ENCODE data around the gene ARRDC1. TPM values are rescaled to one million over a fixed set of nuclear protein-coding genes. Genes with fewer than 3 reads are reported as not detected.

Gene ARRDC1
- total RNA-seq, 2 experiments from 2014 or later, result 29.0 TPM

- ATAC-seq (no peak), DNase-seq (no peak)
- intact Hi-C loops (cut with micrococcal nuclease), result no loop called here
- TF ChIP-seq CTCF (IDR thresholded peaks at IDR 0.05), result no peak
- H3K27ac Mint-ChIP-seq, result peak overlapping the region; percentile 13
- no peaks in the 10 kb centered on the region for H3K9me3 Mint-ChIP-seq
- no peak overlapping the region for H3K4me3 Mint-ChIP-seq
- peaks cover 41% of the 10 kb centered on the region for H3K36me3 Mint-ChIP-seq (ENCODE audit: low read depth)
- no peaks in the 10 kb centered on the region for H3K27me3 Mint-ChIP-seq
- CTCF ChIA-PET, result interaction anchor here (1.1 to 2.5 kb wide), 2 partner anchors 20 to 27 kb away, joined by 3 to 9 read pairs; no protein-coding TSS in a partner anchor
- peaks cover 52% of the 10 kb centered on the region for H3K4me1 Mint-ChIP-seq (ENCODE audit: low read depth)
- POLR2A ChIA-PET, result interaction anchor here (1.8 kb wide), 1 partner anchor 10 kb away, joined by 6 read pairs; no protein-coding TSS in a partner anchor
Observed at GRCh38 chr9:137646341-137646740, 40.9 kb downstream of the ARRDC1 start.

- TF ChIP-seq CTCF (IDR thresholded peaks at IDR 0.05), result no peak
- Mint-ChIP-seq H3K36me3 (ENCODE audit: low read depth) (peaks cover 41% of the 10 kb centered on the region), H3K4me3 (no peak overlapping the region), H3K27me3 (no peaks in the 10 kb centered on the region), H3K4me1 (ENCODE audit: low read depth) (peaks cover 47% of the 10 kb centered on the region), H3K27ac (peak overlapping the region; percentile 59), H3K9me3 (no peaks in the 10 kb centered on the region)
- CTCF ChIA-PET, result interaction anchor here (0.8 to 2.5 kb wide), 3 partner anchors 19 to 26 kb away, joined by 3 to 9 read pairs (median 3); no protein-coding TSS in a partner anchor
- DNase-seq (no peak), ATAC-seq (peak; percentile 42)
- POLR2A ChIA-PET, result interaction anchor here (1.8 kb wide), 1 partner anchor 9 kb away, joined by 6 read pairs; no protein-coding TSS in a partner anchor
- intact Hi-C loops (cut with micrococcal nuclease), result no loop called here
Observed at GRCh38 chr9:137647096-137647714, 41.7 kb downstream of the ARRDC1 start.

- Mint-ChIP-seq H3K9me3 (no peaks in the 10 kb centered on the region), H3K36me3 (ENCODE audit: low read depth) (peaks cover 46% of the 10 kb centered on the region), H3K27me3 (no peaks in the 10 kb centered on the region), H3K4me3 (no peak overlapping the region), H3K27ac (no peak overlapping the region), H3K4me1 (ENCODE audit: low read depth) (peaks cover 45% of the 10 kb centered on the region)
- DNase-seq (no peak), ATAC-seq (no peak)
- no peak for TF ChIP-seq CTCF (IDR thresholded peaks at IDR 0.05)
- ChIA-PET CTCF (interaction anchor here (0.6 to 2.5 kb wide), 3 partner anchors 25 to 105 kb away, joined by 3 to 9 read pairs (median 3); no protein-coding TSS in a partner anchor), POLR2A (interaction anchor here (1.8 kb wide), 1 partner anchor 8 kb away, joined by 6 read pairs; no protein-coding TSS in a partner anchor)
- intact Hi-C loops (cut with micrococcal nuclease), result no loop called here
Observed at GRCh38 chr9:137648396-137648795, 42.9 kb downstream of the ARRDC1 start.

GRCh38 chr9:137649553-137649952 lies 44.1 kb downstream of the ARRDC1 start:
- ChIA-PET POLR2A (interaction anchor here (0.6 kb wide), 1 partner anchor 8 kb away, joined by 3 read pairs; no protein-coding TSS in a partner anchor), CTCF (interaction anchor here (1.0 to 1.5 kb wide), 4 partner anchors 9 to 70 kb away, joined by 3 to 4 read pairs (median 4); no protein-coding TSS in a partner anchor)
- peaks cover 41% of the 10 kb centered on the region for H3K4me1 Mint-ChIP-seq (ENCODE audit: low read depth)
- intact Hi-C loops (cut with micrococcal nuclease), result no loop called here
- no peak for TF ChIP-seq CTCF (IDR thresholded peaks at IDR 0.05)
- no peaks in the 10 kb centered on the region for H3K9me3 Mint-ChIP-seq
- no peak overlapping the region for H3K27ac Mint-ChIP-seq
- DNase-seq, result no peak
- ATAC-seq, result no peak
- H3K4me3 Mint-ChIP-seq, result no peak overlapping the region
- no peaks in the 10 kb centered on the region for H3K27me3 Mint-ChIP-seq
- peaks cover 43% of the 10 kb centered on the region for H3K36me3 Mint-ChIP-seq (ENCODE audit: low read depth)

- ATAC-seq, result peak; percentile 30
- Mint-ChIP-seq H3K9me3 (no peaks in the 10 kb centered on the region), H3K36me3 (ENCODE audit: low read depth) (peaks cover 47% of the 10 kb centered on the region), H3K27me3 (no peaks in the 10 kb centered on the region), H3K4me3 (no peak overlapping the region), H3K4me1 (ENCODE audit: low read depth) (peaks cover 38% of the 10 kb centered on the region), H3K27ac (no peak overlapping the region)
- ChIA-PET CTCF (interaction anchor here (0.7 to 1.5 kb wide), 4 partner anchors 14 to 71 kb away, joined by 3 to 4 read pairs (median 4); no protein-coding TSS in a partner anchor), POLR2A (interaction anchor here (0.6 kb wide), 1 partner anchor 8 kb away, joined by 3 read pairs; no protein-coding TSS in a partner anchor)
- no peak for TF ChIP-seq CTCF (IDR thresholded peaks at IDR 0.05)
- DNase-seq, result no peak
- intact Hi-C loops (cut with micrococcal nuclease), result no loop called here
Observed at GRCh38 chr9:137650259-137650658, 44.8 kb downstream of the ARRDC1 start.
